IMR-90 (cell line): Measurements from ENCODE around the gene AHCTF1. TPM values are rescaled to one million over a fixed set of nuclear protein-coding genes. Genes with fewer than 3 reads are reported as not detected.

ENCODE experiments used
- ATAC-seq: fragments of 200-7000 bp; cut with Tn5 transposase; 2 replicates; pipeline ENCODE4 v1.9.1; 2020; ENCODE audit warnings: low read depth, mild to moderate bottlenecking, moderate library complexity
- BruUV-seq: library from RNA; stranded (reverse); fragments of 400-500 nt; replicated peaks from 2 replicates; lab custom pipeline; 2021; lab: Mats Ljungman, UMichigan
- CTCF ChIA-PET: fragments of 300-600 bp; formaldehyde crosslinking; extraction: SDS; loops from one replicate; lab custom pipeline; 2021; ENCODE audit warnings: antibody characterized with exemption; lab: Yijun Ruan, JAX
- POLR2A ChIA-PET: fragments of 300-600 bp; sonication (Branson Sonifier 250); formaldehyde crosslinking; loops from one replicate; lab custom pipeline; 2022; ENCODE audit warnings: antibody characterized with exemption; ENCODE audit not compliant: unreplicated experiment; lab: Charles Lee
- DNase-seq: peaks from one replicate; pipeline ENCODE4 v3.0.0; 2013
- H2AFZ ChIP-seq: replicated peaks from 2 replicates; pipeline ENCODE3; 2013; ENCODE audit warnings: low read length, mild to moderate bottlenecking; ENCODE audit not compliant: poor library complexity
- H2AK5ac ChIP-seq: 2 replicates; pipeline ENCODE4 v1.6.1; 2013; ENCODE audit warnings: low read depth, low read length, inconsistent platforms
- H2AK9ac ChIP-seq: replicated peaks from 2 replicates; pipeline ENCODE3; 2013; ENCODE audit warnings: mild to moderate bottlenecking, low read depth, low read length, moderate library complexity; ENCODE audit not compliant: poor library complexity
- H2BK120ac ChIP-seq: 2 replicates; pipeline ENCODE4 v1.6.1; 2013; ENCODE audit warnings: low read depth, low read length, inconsistent platforms
- H2BK15ac ChIP-seq: 3 replicates; pipeline ENCODE4 v1.6.1; 2013; ENCODE audit warnings: low read depth, low read length, inconsistent platforms
- H2BK20ac ChIP-seq: 2 replicates; pipeline ENCODE4 v1.6.1; 2013; ENCODE audit warnings: low read depth, mild to moderate bottlenecking, inconsistent platforms, low read length, moderate library complexity
- H2BK5ac ChIP-seq: 2 replicates; pipeline ENCODE4 v1.6.1; 2013; ENCODE audit warnings: mild to moderate bottlenecking, low read depth, low read length, inconsistent platforms; ENCODE audit not compliant: poor library complexity, severe bottlenecking
- H3K14ac ChIP-seq: replicated peaks from 2 replicates; pipeline ENCODE4 v1.6.1; 2013; ENCODE audit warnings: low read depth, low read length, inconsistent platforms
- H3K18ac ChIP-seq: 2 replicates; pipeline ENCODE4 v1.6.1; 2013; ENCODE audit warnings: low read depth, low read length, control low read depth
- H3K23ac ChIP-seq: 2 replicates; pipeline ENCODE4 v1.6.1; 2013; ENCODE audit warnings: low read depth, low read length, inconsistent platforms
- H3K27ac ChIP-seq: 2 replicates; pipeline ENCODE4 v1.5.1; 2013; ENCODE audit warnings: mild to moderate bottlenecking, control low read depth, low read length; ENCODE audit not compliant: insufficient read depth
- H3K27me3 ChIP-seq: 2 replicates; pipeline ENCODE4 v1.6.1; 2013; ENCODE audit warnings: low read length; ENCODE audit not compliant: control insufficient read depth, insufficient read depth
- H3K36me3 ChIP-seq: 2 replicates; pipeline ENCODE4 v1.6.1; 2013; ENCODE audit warnings: low read length, mixed read lengths; ENCODE audit not compliant: control insufficient read depth, insufficient read depth
- H3K4ac ChIP-seq: 2 replicates; pipeline ENCODE4 v1.6.1; 2013; ENCODE audit warnings: low read depth, low read length, inconsistent platforms
- H3K4me1 ChIP-seq: 2 replicates; pipeline ENCODE4 v1.6.1; 2013; ENCODE audit warnings: low read length, mixed read lengths; ENCODE audit not compliant: control insufficient read depth, insufficient read depth
- H3K4me2 ChIP-seq: 2 replicates; pipeline ENCODE4 v1.6.1; 2013; ENCODE audit warnings: low read depth, mild to moderate bottlenecking, control low read depth, low read length, moderate library complexity
- H3K4me3 ChIP-seq: 2 replicates; pipeline ENCODE4 v1.5.1; 2013; ENCODE audit warnings: low read depth, mild to moderate bottlenecking, control low read depth, low read length, moderate library complexity; ENCODE audit not compliant: insufficient read depth
- H3K56ac ChIP-seq: 2 replicates; pipeline ENCODE4 v1.6.1; 2013; ENCODE audit warnings: low read length, inconsistent platforms; ENCODE audit not compliant: insufficient read depth; ENCODE audit errors: extremely low read depth
- H3K79me1 ChIP-seq, 2 experiments: 2 replicates each; pipeline ENCODE4 v1.6.1; 2013; ENCODE audit warnings: low read length in 2 of 2, inconsistent platforms in 1 of 2, low read depth in 1 of 2
- H3K9ac ChIP-seq: 2 replicates; pipeline ENCODE4 v1.6.1; 2013; ENCODE audit warnings: low read depth, low read length, control low read depth
- H3K9me1 ChIP-seq: 2 replicates; pipeline ENCODE4 v1.6.1; 2013; ENCODE audit warnings: low read length, inconsistent platforms; ENCODE audit not compliant: insufficient read depth
- H3K9me3 ChIP-seq: 2 replicates; pipeline ENCODE4 v1.6.1; 2013; ENCODE audit warnings: low read length; ENCODE audit not compliant: control insufficient read depth, insufficient read depth
- H4K20me1 ChIP-seq: 2 replicates; pipeline ENCODE4 v1.6.1; 2013; ENCODE audit warnings: low read length, inconsistent platforms; ENCODE audit not compliant: insufficient read depth
- H4K5ac ChIP-seq: 2 replicates; pipeline ENCODE4 v1.6.1; 2013; ENCODE audit warnings: mild to moderate bottlenecking, low read depth, low read length, control low read depth
- H4K8ac ChIP-seq, 2 experiments: 2 replicates each; pipeline ENCODE4 v1.6.1; 2013; ENCODE audit warnings: low read depth in 2 of 2, low read length in 2 of 2, control low read depth in 1 of 2, inconsistent platforms in 1 of 2
- H4K91ac ChIP-seq: 2 replicates; pipeline ENCODE4 v1.6.1; 2013; ENCODE audit warnings: low read depth, low read length, inconsistent platforms; ENCODE audit not compliant: insufficient read depth
- CEBPB ChIP-seq: IDR thresholded peaks from 2 replicates; pipeline ENCODE4 v1.6.1; 2012; ENCODE audit warnings: low read depth, low read length, improper control_type of control experiment
- CHD1 ChIP-seq: IDR thresholded peaks from 2 replicates; pipeline ENCODE4 v1.6.1; 2012; ENCODE audit warnings: low read depth, low read length, improper control_type of control experiment
- ELK1 ChIP-seq: fragments of 150-350 bp; IDR thresholded peaks from 2 replicates; pipeline ENCODE4 v1.6.1; 2016; ENCODE audit warnings: low read depth, mild to moderate bottlenecking, low read length, moderate library complexity, borderline replicate concordance
- MAFK ChIP-seq: IDR thresholded peaks from 2 replicates; pipeline ENCODE4 v1.6.1; 2012; ENCODE audit warnings: low read depth, low read length, improper control_type of control experiment
- MAZ ChIP-seq: IDR thresholded peaks from 2 replicates; pipeline ENCODE4 v1.6.1; 2012; ENCODE audit warnings: low read depth, mild to moderate bottlenecking, low read length, improper control_type of control experiment, moderate library complexity, borderline replicate concordance
- MXI1 ChIP-seq: IDR thresholded peaks from 2 replicates; pipeline ENCODE4 v1.6.1; 2012; ENCODE audit warnings: low read depth, mild to moderate bottlenecking, low read length, moderate library complexity, borderline replicate concordance
- NFE2L2 ChIP-seq: fragments of 150-350 bp; IDR thresholded peaks from 2 replicates; pipeline ENCODE4 v1.6.1; 2016; ENCODE audit warnings: low read depth, mild to moderate bottlenecking, low read length
- POLR2A ChIP-seq: IDR thresholded peaks from 2 replicates; pipeline ENCODE4 v1.6.1; 2012; ENCODE audit warnings: mild to moderate bottlenecking, low read depth, low read length
- RFX5 ChIP-seq: IDR thresholded peaks from 2 replicates; pipeline ENCODE4 v1.8.0; 2012; ENCODE audit warnings: low read depth, mild to moderate bottlenecking, low read length, moderate library complexity
- SMC3 ChIP-seq: fragments of 150-350 bp; IDR thresholded peaks from 2 replicates; pipeline ENCODE4 v1.6.1; 2016; ENCODE audit warnings: low read depth, mild to moderate bottlenecking, antibody characterized with exemption, low read length, moderate library complexity
- USF2 ChIP-seq: fragments of 150-350 bp; IDR thresholded peaks from 2 replicates; pipeline ENCODE4 v1.6.1; 2017; ENCODE audit warnings: mild to moderate bottlenecking, antibody characterized with exemption, low read length, low read depth
- WGBS, 2 experiments: methylation state at CpG; one replicate each; pipeline versions ENCODE4 v1.1.5 to v1.1.7; 2013; ENCODE audit warnings: missing lambda C conversion rate in 2 of 2; ENCODE audit not compliant: insufficient read length in 1 of 2; ENCODE audit errors: extremely low coverage in 2 of 2; 5-methylcytosine and 5-hydroxymethylcytosine counted together
- dilution Hi-C: fragments of 300-500 bp; cut with HindIII; formaldehyde crosslinking; loops from one replicate; pipeline ENCODE4 v1.14.3; 2018; ENCODE audit warnings: low sequenced_read_pairs; ENCODE audit not compliant: unreplicated experiment
- in situ Hi-C: fragments of 300-500 bp; cut with MboI; formaldehyde crosslinking; loops from 3 replicates; pipeline ENCODE4 v1.14.3; 2019; ENCODE audit warnings: low sequenced_read_pairs, inconsistent platforms, mixed read lengths
- intact Hi-C: fragments of 100-400 bp; cut with micrococcal nuclease; formaldehyde crosslinking; loops from 2 replicates; pipeline ENCODE4 v1.10.0; 2022
- polyA plus RNA-seq, 3 experiments: library from polyadenylated mRNA; depleted of rRNA; stranded (reverse); fragments of >200 nt; gene quantifications; 2 replicates each; pipeline ENCODE4 v1.2.3, GENCODE V29; 2012; ENCODE audit warnings: low replicate concordance in 1 of 3
- total RNA-seq: library from RNA; depleted of rRNA; stranded (reverse); fragments of >200 nt; gene quantifications from 2 replicates; pipeline ENCODE4 v1.2.3, GENCODE V29; 2012

AHCTF1 gene
- total and polyA plus RNA-seq, 2 of the 4 experiments (the other 2 are of a cell fraction) = 8.9 to 29.0 TPM

- no peak overlapping the region for H3K4me2 ChIP-seq
- H2AK9ac ChIP-seq = no peak overlapping the region
- CTCF ChIA-PET = no interaction called here
- DNase-seq (no peak), ATAC-seq (no peak)
- no peaks in the 10 kb centered on the region for H3K79me1 ChIP-seq
- no peak overlapping the region for H2AFZ ChIP-seq
- no peak overlapping the region for H3K56ac ChIP-seq
- 60% methylated on average over 1 of the region's 4 CpGs; no CpG with 5 or more reads in 1 of the 2 experiments for WGBS, 2 experiments
- H2BK15ac ChIP-seq = no peak overlapping the region
- H3K27ac ChIP-seq = no peak overlapping the region
- H2BK20ac ChIP-seq = no peak overlapping the region
- H3K14ac ChIP-seq = no peak overlapping the region
- H2BK120ac ChIP-seq = no peak overlapping the region
- TF ChIP-seq MAFK = no peak
- TF ChIP-seq SMC3 = no peak
- TF ChIP-seq RFX5 = no peak
- TF ChIP-seq USF2 = no peak
- no peak for TF ChIP-seq CHD1
- TF ChIP-seq MAZ = no peak
- TF ChIP-seq POLR2A = no peak
- no peak for TF ChIP-seq CEBPB
- TF ChIP-seq NFE2L2 = no peak
- no peak for TF ChIP-seq MXI1
- no peak for TF ChIP-seq ELK1
- H3K4ac ChIP-seq = no peak overlapping the region
- POLR2A ChIA-PET = no interaction called here
- in situ Hi-C loops = no loop called here
- H3K9me1 ChIP-seq = no peaks in the 10 kb centered on the region
- H3K4me3 ChIP-seq = no peak overlapping the region
- peaks cover 2% of the 10 kb centered on the region; the same call in 1 of the 2 replicates for H3K27me3 ChIP-seq
- dilution Hi-C loops = no loop called here
- no TSS peak for BruUV-seq
- no peak overlapping the region for H3K23ac ChIP-seq
- no peaks in the 10 kb centered on the region for H3K4me1 ChIP-seq
- H3K18ac ChIP-seq = no peak overlapping the region
- no peak overlapping the region for H4K5ac ChIP-seq
- no peak overlapping the region for H3K9ac ChIP-seq
- H2AK5ac ChIP-seq = no peak overlapping the region
- H4K20me1 ChIP-seq = no peaks in the 10 kb centered on the region
- no peak overlapping the region for H4K91ac ChIP-seq
- H4K8ac ChIP-seq = no peak overlapping the region
- no peaks in the 10 kb centered on the region for H3K36me3 ChIP-seq
- H2BK5ac ChIP-seq = no peak overlapping the region
- intact Hi-C loops = no loop called here
- peaks cover 10% of the 10 kb centered on the region; the same call in 1 of the 2 replicates for H3K9me3 ChIP-seq
Observed at GRCh38 chr1:246831543-246831942, 100.2 kb downstream of the AHCTF1 start.
